ENCODE measurements around the gene PMFBP1.

PMFBP1 gene

GRCh38 chr16:72129976-72130656, 41.8 kb downstream of the PMFBP1 start:
- DNase-seq = no peak

- no peak for DNase-seq
These were observed 43.3 kb downstream of the PMFBP1 start for GRCh38 chr16:72128701-72129100.

DNA sequence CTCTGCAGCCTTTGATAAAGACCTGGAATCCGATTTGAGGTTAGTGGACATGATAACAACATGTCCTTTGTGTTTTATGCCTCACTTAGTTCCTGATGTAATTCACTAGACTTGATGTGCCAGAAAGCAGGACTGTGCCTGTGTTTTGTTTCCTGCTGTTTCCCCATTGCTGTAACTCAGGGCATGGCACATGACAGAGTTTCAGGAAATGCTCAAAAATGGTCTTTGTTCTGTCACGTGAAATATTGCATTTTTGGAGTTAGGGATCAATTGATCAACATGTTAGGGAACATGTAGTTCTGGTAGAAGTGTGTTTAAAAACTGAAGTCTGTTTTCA, 45.6 kb downstream of the PMFBP1 start:
- no peak for DNase-seq

- DNase-seq = no peak
These were observed 46.1 kb downstream of the PMFBP1 start for GRCh38 chr16:72125635-72126428.

- DNase-seq = peak; percentile 62
These were observed 47.0 kb downstream of the PMFBP1 start for GRCh38 chr16:72124761-72125634.

- DNase-seq = no peak
These were observed 47.8 kb downstream of the PMFBP1 start for GRCh38 chr16:72124148-72124547.

DNA sequence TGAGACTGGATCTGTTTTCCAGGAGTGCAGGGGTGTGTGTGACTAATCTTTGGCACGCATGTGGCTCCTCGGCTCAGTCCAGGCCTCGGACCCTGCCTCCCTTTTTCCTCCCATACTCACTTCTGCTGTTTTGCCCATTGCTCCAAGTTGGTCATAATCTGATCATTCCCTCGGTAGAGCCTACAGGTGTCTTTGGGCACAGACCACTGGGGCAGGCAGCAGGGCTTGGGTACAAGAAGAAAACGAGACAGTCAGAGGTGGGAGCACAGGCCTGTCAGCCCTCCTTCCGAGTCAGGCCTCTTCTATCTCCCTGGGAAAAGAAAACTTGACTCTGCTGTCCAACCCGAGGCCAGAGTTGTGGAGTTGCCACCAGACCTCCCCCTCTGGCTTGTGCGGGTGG, 48.5 kb downstream of the PMFBP1 start:
- no peak for DNase-seq

DNA sequence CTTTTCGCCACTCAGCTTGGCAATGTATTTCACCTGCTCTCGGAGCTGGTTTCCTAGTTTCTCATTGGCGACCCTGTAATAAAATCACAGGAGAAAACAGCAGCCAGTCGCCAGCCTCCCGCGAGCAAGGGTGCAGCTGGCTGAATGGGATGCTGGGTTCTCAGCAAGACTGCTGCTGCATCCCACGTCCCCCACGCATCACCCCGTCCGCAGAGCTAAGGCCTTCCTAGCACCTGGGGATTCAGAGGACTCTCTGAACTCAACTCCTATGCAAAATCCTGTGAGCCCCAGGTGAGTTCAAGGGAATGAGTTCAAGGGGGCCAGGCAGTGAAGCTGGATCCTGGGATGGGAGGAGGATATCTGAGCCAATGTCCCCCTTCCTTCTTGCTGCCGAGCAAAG, 49.0 kb downstream of the PMFBP1 start:
- DNase-seq = no peak

GRCh38 chr16:72122308-72122707, 49.6 kb downstream of the PMFBP1 start:
- DNase-seq = no peak

- DNase-seq = no peak
These were observed 51.9 kb downstream of the PMFBP1 start for GRCh38 chr16:72120026-72120425.

GRCh38 chr16:72113616-72113945, 58.4 kb downstream of the PMFBP1 start:
- no peak for DNase-seq

GRCh38 chr16:72112906-72113615, 58.9 kb downstream of the PMFBP1 start:
- DNase-seq = no peak

DNA sequence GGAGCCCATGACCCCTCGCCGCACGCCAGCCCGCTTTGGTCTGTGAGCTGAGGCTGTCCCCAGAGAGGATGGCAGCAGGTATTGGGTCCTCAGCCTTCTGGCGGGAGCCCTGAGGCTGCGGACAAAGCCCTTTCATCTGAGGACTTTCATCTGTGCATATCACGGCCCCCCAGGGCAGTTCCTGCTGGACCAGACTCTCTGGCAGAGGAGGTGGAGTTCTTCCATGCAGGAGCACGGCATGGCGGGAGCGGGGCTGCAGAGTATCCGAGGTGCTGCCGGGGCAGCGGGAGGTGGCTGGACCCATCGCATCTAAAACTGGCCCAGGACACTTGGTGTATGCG, 59.5 kb downstream of the PMFBP1 start:
- DNase-seq = no peak

- no peak for DNase-seq
These were observed 60.1 kb downstream of the PMFBP1 start for GRCh38 chr16:72111657-72112451.

- DNase-seq = no peak
These were observed 61.0 kb downstream of the PMFBP1 start for GRCh38 chr16:72110662-72111615.

- DNase-seq = no peak
These were observed 61.9 kb downstream of the PMFBP1 start for GRCh38 chr16:72109966-72110530.

- no peak for DNase-seq
These were observed 62.7 kb downstream of the PMFBP1 start for GRCh38 chr16:72109300-72109699.

- no peak for DNase-seq
These were observed 63.4 kb downstream of the PMFBP1 start for GRCh38 chr16:72108353-72109102.

DNA sequence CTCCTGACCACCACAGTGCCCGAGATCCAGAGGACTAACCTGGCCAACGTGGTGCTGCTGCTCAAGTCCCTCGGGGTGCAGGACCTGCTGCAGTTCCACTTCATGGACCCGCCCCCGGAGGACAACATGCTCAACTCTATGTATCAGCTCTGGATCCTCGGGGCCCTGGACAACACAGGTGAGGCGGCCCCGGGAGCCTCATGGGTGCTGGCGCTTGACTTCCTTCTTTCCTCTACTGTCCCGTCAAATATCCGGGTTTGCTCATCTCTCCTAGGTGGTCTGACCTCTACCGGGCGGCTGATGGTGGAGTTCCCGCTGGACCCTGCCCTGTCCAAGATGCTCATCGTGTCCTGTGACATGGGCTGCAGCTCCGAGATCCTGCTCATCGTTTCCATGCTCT, 64.6 kb downstream of the PMFBP1 start:
- DNase-seq = no peak

- no peak for DNase-seq
These were observed 66.0 kb downstream of the PMFBP1 start for GRCh38 chr16:72105978-72106377.
